Activated CD4-positive, alpha-beta T cell treated with anti-CD3 and anti-CD28 coated beads, Interleukin-2, amount 50 U/mL, for 1 hour (primary cell): ENCODE results near the gene USH2A.

ENCODE experiments used
- DNase-seq: peaks from one replicate; pipeline ENCODE4 v3.0.0-alpha.2; 2020

USH2A gene

DNA sequence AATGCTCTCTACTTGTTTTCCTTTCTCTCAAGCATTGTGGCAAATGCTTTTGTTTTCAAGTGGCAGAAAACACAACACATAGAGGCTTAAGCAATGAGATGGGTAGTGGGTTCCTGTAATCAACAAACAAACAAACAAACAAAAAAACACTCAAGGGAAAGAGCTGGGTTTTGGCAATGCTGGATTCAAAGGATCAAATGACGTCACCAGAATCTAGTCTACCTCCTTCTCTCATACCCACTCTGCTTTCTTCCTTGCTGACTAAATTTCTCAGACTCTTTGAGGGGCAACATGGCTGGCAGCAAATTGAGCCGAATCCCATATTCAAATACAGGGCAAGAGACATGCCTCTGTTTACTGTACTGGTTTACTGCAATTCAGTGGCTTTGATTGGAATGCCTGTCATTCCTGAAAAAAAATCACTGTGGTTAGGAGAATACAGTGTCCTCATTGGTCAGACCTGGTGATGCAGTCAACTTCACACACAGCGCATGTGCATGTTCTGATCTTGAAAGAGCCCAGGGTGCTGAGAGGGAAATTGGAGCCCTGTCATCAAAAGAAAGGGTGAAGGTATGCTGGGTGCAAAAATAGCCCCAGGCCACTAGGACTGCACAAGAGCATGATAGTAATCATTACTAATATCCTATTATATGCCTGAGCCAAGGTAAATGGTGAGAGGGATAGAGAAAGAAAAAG is 500.0 kb downstream of the USH2A start:
- no peak for DNase-seq

DNA sequence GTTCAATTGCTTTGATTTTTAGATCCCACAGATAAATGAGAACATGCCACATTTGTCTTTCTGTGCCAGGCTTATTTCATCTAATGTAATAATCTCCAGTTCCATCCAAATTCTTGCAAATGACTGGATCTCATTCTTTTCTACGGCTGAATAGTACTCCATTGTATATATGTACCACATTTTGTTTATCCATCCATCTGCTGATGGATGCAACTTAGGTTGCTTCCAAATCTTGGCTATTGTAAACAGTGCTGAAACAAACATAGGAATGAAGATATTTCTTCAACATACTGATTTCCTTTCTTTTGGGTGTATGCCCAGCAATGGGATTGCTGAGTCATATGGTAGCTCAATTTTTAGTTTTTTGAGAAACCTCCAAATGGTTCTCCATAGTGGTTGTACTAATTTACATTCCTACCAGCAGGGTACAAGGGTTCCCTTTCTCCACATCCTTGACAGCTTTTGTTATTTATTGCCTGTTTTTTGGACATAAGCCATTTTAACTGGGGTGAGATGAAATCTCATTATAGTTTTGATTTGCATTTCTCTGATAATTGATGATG is 511.8 kb downstream of the USH2A start:
- no peak for DNase-seq

DNA sequence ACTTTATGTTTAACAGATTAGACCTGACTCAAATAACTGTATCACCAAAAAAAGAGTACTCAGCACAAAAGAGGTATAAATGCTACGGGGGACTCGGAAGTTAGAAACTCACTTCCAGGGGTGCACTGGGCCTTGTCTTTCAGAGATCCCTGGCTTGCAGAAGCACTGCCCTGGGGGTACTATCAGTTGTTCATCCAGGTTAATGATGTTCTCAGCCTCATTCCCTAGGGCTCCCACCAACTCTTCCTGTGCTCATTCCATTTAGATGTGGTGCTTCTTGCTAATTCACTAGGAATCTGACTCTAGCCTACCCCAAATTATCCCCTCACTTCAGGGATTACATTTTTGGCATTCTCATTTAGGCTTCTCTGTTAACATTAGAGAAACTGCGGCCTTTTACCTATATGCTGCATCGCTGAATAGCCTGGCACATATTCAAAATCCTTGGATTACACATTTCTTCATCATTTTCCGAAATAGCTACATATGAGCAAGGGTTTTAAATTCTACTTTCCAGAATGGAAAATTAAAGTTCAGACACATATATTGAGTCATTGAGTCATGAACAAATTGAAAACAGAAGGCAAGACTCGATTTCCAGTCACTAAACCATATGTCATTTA is 517.6 kb downstream of the USH2A start:
- no peak for DNase-seq

DNA sequence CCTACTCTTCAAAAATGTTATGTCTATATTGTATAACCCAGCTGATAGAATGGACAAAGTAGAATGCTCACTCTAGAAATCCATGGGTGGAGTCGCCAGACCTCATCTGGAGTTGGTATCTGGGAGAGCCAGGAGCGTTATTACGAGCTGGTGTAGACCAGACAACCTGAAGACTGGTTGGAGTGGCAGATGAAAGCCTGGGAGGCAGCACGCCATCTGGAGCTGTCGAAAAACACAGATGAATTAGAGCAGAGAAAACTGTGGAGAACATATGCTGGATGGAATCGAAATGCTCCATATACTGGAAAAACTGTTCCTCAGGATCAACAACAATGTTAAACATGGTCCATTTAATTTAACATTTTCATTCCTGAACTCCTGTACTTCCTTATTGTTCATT is 522.6 kb downstream of the USH2A start:
- no peak for DNase-seq

DNA sequence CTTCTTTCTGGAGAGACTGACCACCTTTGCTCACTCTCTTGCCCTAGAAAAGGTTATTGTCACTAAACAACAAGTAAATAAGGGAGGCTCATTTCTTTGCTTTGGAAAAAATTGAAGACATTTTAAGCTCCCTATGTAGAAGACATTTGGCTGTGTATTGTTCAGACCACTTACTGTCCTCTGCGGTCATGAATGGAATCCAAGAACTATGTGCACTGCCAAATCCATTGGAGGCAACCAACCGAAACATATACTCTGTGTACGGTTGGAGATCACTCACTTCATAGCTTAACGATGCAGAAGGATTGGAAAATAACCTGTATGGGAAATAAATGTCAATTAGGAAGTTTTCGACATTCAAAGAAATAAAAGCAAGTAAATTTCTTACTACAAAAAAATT is 523.3 kb downstream of the USH2A start:
- no peak for DNase-seq

DNA sequence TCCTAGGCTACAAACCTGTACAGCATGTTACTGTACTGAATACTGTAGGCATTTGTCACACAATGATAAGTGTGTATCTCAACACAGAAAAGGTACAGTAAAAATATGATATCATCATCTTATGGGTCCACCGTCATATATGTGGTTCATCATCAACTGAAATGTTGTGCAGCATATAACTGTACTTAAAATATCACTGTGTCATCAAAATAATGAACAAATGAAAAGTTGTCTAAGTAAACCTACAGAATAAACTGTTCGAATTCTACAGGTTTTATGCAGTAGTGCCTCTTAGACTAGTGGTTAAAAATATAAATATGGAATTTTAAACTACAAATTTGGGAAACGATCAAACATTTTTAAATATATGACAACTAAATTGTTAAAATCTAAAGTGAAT is 527.4 kb downstream of the USH2A start:
- no peak for DNase-seq

DNA sequence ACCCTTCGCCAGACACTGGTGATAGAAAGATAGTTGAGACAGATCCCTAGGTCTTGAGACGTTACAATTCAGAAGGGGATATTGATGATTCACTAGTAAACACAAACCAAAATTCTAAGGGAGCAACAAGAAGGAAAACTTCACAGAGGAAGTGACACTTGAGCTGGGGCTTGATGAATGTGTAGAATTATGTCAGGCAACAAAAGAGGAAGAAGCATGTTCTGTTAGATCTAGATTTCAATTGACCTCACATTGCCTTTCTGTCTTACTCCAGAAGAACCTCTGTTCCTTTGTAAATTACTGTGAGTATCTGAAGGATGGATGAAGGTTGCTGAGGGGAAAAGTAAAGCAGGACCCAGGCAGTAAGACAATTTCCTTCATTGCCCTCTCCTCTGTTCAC is 528.0 kb downstream of the USH2A start:
- DNase-seq: no peak

DNA sequence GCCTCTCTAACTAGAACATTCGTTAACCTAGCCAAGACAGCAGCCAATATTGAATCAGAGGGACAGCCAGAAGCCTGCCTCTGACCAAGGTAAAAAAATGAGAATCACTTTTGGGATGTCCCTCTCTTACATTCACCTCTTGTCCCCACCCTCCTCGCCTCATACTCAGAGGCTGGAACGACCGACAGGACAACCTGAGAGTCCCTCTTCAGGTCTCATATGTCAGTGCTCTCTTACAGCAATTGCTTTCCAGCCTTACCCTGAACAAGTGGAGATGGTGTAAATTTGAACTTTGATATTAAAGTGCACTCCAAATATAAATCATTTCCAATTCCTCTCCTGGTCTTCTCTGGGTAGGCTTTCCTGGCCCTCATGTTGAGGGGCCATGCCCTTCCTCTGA is 528.6 kb downstream of the USH2A start:
- DNase-seq: no peak

DNA sequence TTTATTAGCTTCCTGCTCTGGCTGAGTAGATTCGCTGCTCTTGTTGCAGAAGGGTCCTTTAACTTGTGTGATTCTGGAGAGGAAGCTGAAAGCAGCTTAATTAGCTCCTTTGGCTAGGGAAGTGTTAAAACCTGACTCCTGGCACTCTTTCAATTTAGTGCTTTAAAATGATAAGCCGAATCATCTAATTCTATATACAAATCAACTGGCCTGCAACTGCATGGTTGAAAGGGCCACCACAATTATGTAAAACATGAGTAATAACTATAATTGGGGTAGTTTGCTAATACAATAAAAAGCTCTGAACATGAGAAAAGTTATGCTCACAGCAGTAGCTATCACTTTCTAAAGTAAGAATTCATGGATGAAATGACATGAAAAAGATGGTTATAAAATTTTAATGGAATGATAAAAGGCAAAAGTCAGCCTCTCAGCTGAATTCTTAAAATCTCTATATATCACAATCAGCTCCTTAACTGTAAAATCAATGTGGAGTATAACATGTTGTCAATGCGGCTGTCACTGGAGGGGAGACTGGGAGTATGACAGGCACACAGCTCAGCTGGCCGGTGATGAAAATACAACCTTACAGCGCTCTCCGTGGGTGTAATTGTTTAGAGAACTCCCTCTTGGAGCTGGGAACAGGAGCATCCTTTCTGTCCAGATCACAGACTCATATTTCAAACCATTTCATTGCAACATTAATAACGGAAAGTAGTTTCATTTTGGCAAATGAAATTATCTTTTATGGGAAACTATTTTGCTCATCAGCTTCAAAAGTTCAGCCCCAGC is 531.8 kb downstream of the USH2A start:
- no peak for DNase-seq

DNA sequence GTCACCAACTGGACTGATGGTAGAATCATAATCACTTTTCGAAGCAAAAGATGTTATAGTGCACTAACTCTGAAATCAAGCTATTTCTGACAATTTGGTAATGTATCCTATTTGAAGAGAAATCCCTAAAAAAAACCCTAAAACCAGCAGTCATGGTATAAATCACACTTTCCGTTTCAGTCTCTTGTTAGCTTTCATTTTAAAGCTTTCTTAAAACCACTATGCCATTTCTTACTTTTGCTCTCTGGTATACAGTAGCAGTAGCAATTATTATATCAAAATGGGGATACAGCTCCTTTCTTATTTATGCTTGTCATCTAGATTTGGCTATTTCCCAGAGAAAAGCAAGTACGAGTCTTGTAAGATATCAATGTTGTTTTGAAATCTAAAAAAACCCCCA is 532.8 kb downstream of the USH2A start:
- DNase-seq: no peak

DNA sequence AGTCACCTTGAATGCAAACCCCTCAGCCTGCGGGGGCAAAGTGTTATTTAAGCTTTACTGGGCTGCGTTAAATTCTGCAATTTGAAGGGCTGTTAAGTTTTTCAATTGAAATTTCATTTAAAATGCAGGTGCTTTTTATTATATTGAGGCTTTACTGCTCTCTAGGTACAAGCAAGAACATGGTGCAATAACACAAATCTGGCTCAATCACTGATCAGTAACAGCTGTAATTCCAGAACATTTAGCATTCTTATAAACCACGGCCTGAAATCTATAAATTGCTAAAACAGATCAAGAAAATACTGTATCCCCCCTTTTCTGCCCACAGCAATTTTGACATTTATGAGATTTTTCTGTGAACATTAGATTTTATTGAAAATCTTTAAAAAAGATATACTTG is 533.4 kb downstream of the USH2A start:
- DNase-seq: no peak

DNA sequence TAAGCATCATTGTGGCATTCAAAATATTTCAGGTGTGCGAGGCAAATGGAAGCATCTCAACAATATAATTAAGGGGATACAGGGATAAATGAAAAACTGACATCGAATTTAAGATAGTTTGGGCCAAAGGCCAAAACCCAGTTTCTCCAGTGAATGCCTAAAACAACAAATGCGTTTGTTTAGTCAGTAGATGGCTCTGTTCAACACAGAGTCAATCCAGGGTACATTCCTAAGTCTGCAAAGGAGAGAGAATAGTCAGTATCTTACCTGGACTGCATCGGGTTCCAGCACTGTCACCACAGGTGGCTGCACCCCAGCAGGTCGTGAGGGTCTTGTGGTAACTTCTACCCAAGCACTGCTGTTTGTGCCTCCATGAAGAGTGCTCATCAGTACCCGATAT is 535.1 kb downstream of the USH2A start:
- DNase-seq: no peak

DNA sequence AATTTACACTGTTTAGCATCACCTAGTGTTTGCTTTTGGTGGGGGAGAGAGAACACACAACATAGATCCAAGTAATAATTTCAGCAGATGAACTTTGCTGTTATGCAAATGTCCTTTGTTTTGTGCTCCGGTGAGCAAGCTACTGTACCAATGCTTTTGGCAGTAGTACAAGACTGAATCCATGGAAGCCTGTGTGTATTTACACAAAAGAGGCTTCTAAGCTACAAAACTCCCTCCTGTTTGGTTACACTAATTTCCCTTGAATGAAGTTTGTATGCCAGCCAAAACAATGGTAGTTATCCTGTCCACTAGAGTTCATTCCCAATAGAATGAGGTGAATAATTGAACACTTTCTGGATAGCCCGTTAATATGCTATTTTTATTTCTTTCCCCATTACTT is 535.6 kb downstream of the USH2A start:
- DNase-seq: no peak

DNA sequence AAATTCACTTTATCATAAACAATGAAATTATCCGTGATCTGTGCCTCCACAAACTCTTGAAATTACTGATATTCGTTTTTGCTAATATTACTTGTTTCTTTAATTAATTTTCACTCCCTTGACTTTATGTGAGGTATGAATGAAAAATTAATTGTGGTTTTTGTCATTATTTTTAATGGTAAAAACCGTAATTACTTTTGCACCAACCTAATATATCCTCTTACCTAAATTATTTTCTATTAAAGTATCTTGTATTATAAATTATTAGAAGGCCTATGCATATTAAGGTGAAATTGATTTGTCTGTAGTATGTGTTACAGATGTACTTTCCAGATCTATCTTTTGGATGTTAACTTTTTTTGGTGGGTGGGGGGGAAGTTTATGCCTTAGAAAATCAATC is 540.2 kb downstream of the USH2A start:
- no peak for DNase-seq

DNA sequence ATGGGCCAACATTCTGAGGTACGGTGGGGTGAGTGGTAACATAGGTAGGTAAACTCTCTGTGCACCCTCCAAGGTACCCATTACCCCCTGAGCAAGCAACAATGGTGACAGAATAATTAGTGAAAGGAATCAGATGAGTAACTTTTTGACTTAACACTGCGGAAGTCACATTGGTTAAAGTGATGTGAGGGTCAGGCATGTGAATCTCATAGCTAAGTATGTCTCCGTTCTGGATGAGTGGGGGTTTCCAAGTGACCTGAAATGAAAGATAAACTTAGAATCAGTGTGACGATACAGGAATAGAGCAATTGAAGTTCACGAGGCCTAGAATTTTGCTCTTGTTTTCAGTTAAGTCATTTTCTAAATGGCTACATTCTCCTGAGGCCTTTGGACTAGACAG is 544.4 kb downstream of the USH2A start:
- DNase-seq: no peak

DNA sequence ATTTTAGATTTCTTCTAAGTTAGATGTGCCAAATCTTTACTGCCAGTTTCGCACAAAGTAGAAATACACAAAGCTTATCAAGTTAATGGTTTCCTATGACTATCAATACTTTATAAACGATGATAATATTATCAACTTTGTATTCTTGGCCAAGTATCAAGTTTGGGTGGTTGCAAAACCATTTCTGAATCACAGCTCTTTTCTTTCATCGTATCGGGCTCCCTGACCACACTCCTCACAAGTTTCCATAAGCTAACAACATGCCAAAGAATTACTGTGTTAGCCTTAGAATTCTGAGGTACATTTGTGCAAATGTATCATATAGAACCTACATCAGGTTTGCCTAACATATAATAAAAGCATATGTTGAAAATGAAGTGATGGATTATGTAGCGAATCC is 545.1 kb downstream of the USH2A start:
- DNase-seq: no peak

DNA sequence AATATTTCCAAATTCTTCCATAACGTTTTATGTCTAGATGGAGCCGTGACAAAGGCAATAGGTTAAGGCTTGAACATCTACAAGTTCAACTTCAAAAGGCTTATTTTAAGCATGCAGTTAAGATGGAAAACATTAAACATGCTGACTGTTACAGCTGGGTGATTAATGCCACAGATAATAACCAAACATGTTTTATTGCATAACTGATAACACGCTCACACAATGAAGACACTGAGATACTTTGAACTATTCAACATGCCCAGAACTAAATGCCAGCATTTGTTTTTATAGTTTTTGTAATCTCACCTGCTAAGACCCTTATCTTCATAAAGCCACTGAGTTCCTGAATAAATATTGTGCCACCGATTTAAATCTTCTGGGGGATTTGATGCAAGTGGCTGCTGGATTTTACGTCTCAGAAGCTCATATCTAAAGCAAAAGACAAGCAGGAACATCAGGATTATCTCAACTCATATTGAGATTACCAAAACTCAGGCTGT is 545.7 kb downstream of the USH2A start:
- DNase-seq: no peak

DNA sequence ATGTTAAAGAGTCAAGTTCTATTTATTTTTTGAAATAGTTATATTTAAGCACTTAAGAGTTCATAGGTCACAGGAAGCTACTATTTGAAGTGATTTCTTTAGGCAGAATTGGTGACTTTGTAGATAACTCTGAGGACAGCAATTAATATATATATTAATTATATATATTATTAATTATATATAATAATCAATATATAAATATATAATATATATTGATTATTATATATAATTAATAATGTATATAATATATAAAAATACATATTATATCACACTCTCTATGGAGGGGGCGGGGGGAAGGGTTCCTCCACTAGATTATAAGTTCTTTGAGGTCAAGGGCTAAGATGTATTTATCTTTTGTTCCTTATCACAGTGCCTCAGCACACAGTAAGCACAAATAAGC is 547.5 kb downstream of the USH2A start:
- no peak for DNase-seq

DNA sequence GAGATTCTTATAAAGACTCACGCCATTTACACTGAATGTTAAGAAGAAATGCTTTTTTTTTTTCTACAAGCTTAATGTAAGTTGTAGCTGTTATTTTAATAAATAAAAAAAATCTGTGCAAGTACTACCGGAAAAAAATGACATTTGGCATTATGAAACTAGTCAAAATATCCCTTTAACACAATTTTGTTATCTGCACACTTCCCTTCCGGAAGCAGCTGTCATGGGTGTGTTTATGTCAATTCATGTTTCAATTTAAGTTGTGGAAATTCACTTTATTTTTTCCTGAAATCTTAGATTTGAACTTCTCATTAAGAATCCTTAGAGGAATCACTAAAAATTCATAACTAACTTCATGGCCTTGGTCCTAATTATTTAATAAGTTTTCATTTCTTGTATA is 548.0 kb downstream of the USH2A start:
- no peak for DNase-seq

DNA sequence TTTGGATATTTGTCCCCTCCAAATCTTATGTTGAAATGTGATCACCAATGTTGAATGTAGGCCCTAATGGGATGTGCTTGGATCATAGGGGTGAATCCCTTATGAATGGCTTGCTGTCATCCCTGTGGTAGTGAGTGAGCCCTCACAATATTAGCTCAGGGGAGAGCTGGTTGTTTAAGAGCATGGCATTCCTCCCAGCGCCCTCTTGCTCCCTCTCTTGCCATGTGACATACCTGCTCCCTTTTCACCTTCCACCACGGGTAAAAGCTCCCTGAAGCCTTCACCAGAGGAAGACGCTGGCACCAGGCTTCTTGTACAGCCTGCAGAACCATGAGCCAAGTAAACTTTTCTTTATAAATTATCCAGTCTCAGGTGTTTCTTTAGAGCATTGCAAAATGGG is 550.6 kb downstream of the USH2A start:
- no peak for DNase-seq

DNA sequence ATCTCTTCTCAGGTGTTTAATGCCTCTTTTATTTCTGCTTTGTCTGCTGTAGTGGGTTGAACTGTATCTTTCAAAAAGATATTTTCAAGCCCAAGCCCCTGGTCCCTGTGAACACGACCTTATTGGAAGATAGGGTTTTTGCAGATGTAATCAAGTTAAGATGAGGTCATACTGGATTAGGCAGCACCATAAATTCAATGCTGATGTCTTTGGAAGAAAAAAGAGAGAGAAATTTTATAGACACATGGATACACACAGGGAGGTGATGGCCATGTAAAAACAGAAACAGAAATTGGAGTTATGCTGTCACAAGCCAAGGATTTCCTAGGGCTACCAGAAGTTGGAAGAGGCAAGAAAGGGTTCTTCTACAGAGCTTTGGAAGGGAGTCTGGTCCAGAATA is 554.7 kb downstream of the USH2A start:
- no peak for DNase-seq

DNA sequence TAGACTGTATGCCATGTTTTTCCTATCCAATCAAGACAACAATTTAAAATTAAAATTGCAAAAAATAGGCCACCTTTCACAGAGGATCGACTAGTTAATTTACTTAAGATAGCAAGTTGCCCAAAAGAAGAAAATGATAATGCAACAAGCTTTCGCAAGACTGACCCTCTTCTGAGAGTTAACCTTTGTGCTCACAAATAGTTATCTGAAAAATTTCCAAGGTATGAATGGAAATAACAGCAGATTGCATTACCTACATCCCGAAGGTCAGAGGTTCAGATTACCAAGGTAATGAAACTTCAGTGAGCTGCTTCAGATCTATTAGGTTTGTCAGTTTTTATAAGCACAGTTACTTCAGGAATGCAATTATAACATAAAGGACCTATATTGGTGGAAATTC is 558.2 kb downstream of the USH2A start:
- DNase-seq: no peak

DNA sequence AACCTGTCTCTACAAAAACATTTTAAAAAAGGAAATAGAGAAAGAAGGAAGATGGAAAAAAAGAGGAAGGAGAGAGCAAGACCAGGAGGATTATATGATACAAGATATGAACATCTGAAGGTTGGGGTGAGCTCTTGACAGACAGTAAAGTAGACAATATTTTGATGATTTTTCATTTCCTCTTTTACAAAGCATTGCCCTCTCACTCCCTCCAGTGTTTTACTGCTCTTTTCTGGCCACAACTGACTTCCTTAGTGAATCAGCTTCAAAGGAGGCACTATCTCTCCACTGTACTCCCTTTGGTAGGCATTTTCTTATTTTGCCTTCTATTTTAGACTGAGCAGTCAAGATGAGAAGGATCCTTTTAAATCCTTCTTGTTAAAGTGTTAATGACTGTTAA is 559.5 kb downstream of the USH2A start:
- no peak for DNase-seq

DNA sequence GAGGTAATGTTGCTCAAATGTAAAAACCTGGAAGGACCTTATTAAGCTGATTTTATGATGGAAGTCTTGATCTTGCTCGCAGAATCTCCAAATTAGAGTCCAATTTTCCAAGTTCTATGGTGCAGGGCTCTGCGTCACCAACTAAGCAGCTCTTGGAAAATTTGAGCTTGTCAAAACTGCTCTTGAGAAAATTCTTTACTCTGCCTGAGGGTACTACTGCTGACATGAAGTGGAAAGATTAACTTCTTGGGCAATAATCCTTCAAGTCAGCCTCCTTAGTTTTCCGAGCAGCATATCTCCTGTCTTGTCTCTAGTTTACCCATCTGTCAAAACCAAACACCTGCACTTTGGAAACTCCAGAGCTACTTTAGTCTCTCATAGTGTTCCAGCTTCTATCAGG is 562.4 kb downstream of the USH2A start:
- DNase-seq: no peak
